Measurements from ENCODE around the gene PIP4K2A. TPM values are rescaled to one million over a fixed set of nuclear protein-coding genes. Genes with fewer than 3 reads are reported as not detected.
A peak's percentile ranks its signal among the peaks of the same experiment; 100 is the strongest.

Gene PIP4K2A
- total RNA-seq, 1 donor from 2014 or later, result 44.1 TPM

DNA sequence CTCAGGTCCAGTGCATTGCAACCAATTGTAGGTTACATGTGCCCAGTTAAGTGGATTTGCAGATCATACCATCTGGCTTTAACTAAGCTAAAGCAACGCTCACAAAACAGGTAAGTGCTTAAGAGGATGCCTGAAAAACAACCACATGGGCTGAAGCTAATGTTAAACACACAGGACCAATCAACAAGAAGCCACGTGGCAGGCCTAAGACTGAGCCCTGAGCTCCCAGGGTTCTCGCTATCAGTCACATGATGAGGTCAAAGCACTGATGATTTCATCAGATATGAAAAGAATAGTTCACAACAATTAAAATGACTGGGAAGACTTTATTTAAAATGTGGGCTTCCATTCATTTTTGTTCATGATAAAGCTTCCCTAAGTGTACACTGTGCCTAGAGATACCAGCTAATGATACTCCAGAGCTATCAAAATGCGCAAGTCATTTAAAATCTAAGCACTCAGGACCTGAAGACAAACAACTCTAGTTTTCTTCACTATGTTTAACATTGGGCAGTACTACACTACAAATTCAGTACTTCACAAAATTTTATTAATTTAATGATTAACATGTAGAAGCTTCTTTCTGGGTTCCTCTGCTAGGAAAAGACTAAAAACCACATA lies 90.6 kb downstream of the PIP4K2A start:
- TF ChIP-seq, protein P1, sequence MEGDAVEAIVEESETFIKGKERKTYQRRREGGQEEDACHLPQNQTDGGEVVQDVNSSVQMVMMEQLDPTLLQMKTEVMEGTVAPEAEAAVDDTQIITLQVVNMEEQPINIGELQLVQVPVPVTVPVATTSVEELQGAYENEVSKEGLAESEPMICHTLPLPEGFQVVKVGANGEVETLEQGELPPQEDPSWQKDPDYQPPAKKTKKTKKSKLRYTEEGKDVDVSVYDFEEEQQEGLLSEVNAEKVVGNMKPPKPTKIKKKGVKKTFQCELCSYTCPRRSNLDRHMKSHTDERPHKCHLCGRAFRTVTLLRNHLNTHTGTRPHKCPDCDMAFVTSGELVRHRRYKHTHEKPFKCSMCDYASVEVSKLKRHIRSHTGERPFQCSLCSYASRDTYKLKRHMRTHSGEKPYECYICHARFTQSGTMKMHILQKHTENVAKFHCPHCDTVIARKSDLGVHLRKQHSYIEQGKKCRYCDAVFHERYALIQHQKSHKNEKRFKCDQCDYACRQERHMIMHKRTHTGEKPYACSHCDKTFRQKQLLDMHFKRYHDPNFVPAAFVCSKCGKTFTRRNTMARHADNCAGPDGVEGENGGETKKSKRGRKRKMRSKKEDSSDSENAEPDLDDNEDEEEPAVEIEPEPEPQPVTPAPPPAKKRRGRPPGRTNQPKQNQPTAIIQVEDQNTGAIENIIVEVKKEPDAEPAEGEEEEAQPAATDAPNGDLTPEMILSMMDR (IDR thresholded peaks at IDR 0.05), result no peak
- no peak for DNase-seq (ENCODE audit: low spot score)
- H3K36me3 Mint-ChIP-seq (ENCODE audit: low read depth), result no peaks in the 10 kb centered on the region
- H3K4me3 Mint-ChIP-seq (ENCODE audit: unreplicated experiment), result no peak overlapping the region
- peaks cover 84% of the 10 kb centered on the region for H3K4me1 Mint-ChIP-seq (ENCODE audit: low read depth)
- H3K9me3 Mint-ChIP-seq (ENCODE audit: low read depth), result no peaks in the 10 kb centered on the region
- H3K27me3 Mint-ChIP-seq (ENCODE audit: low read depth), result no peaks in the 10 kb centered on the region
- peak overlapping the region; percentile 98 for H3K27ac Mint-ChIP-seq (ENCODE audit: unreplicated experiment)

DNA sequence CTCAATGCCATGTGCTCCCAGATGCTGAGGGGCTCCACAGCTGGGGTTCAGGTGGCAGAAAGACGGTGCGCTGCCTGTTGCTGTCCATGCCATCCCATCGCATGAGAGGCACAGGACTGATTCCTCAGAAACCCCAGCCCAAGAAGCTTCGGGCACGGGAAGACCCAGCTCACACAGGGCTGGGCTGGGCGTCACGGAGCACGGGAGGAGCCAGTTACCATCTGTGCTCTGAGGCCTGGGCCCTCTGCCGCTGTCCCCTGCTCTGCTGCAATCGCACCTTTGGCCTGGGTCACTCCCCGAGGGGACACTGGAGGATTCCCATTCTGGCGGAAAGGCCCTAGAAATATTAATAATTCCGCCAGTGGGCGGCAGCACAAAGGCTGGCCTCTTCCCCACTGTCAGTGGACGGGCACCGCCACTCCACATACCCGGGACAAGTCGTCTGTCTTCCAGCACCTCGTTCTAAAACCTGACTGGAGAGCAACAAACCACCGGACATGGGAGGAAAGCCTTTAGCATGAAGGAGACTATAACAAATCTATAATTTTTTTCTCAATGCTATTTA lies 92.1 kb downstream of the PIP4K2A start:
- Mint-ChIP-seq H3K4me3 (ENCODE audit: unreplicated experiment) (no peak overlapping the region), H3K36me3 (ENCODE audit: low read depth) (no peaks in the 10 kb centered on the region), H3K27ac (ENCODE audit: unreplicated experiment) (peak overlapping the region; percentile 49), H3K27me3 (ENCODE audit: low read depth) (no peaks in the 10 kb centered on the region), H3K4me1 (ENCODE audit: low read depth) (peaks cover 93% of the 10 kb centered on the region), H3K9me3 (ENCODE audit: low read depth) (no peaks in the 10 kb centered on the region)
- TF ChIP-seq, protein P1 (IDR thresholded peaks at IDR 0.05), result no peak
- no peak for DNase-seq (ENCODE audit: low spot score)

DNA sequence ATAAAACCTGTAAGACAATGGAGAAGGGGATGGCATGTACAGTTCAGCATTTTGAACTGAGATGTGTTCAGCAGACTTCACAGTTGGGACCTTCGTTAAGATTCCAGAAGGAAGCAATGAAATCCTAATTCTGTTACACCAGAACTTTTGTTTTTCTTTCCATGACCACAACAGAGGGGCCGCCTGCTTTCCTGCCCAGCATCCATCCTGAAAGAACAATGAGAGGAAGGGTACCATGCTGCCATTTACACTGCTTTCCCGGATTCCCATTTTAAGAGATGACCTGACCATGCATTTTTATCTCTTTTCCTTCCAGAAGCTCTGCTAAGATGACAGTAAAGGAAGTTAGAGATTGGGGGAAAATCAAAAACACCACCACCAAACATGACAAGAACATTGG lies 92.7 kb downstream of the PIP4K2A start:
- no peaks in the 10 kb centered on the region for H3K36me3 Mint-ChIP-seq (ENCODE audit: low read depth)
- TF ChIP-seq, protein P1 (IDR thresholded peaks at IDR 0.05), result no peak
- no peak overlapping the region for H3K4me3 Mint-ChIP-seq (ENCODE audit: unreplicated experiment)
- no peaks in the 10 kb centered on the region for H3K9me3 Mint-ChIP-seq (ENCODE audit: low read depth)
- no peak for DNase-seq (ENCODE audit: low spot score)
- no peak overlapping the region for H3K27ac Mint-ChIP-seq (ENCODE audit: unreplicated experiment)
- H3K4me1 Mint-ChIP-seq (ENCODE audit: low read depth), result peaks cover 87% of the 10 kb centered on the region
- H3K27me3 Mint-ChIP-seq (ENCODE audit: low read depth), result no peaks in the 10 kb centered on the region

GRCh38 chr10:22620929-22621328 lies 93.4 kb downstream of the PIP4K2A start:
- TF ChIP-seq, protein P1 (IDR thresholded peaks at IDR 0.05), result no peak
- H3K4me3 Mint-ChIP-seq (ENCODE audit: unreplicated experiment), result no peak overlapping the region
- no peaks in the 10 kb centered on the region for H3K36me3 Mint-ChIP-seq (ENCODE audit: low read depth)
- no peak for DNase-seq (ENCODE audit: low spot score)
- peaks cover 83% of the 10 kb centered on the region for H3K4me1 Mint-ChIP-seq (ENCODE audit: low read depth)
- peak overlapping the region; percentile 91 for H3K27ac Mint-ChIP-seq (ENCODE audit: unreplicated experiment)
- no peaks in the 10 kb centered on the region for H3K9me3 Mint-ChIP-seq (ENCODE audit: low read depth)
- H3K27me3 Mint-ChIP-seq (ENCODE audit: low read depth), result no peaks in the 10 kb centered on the region

DNA sequence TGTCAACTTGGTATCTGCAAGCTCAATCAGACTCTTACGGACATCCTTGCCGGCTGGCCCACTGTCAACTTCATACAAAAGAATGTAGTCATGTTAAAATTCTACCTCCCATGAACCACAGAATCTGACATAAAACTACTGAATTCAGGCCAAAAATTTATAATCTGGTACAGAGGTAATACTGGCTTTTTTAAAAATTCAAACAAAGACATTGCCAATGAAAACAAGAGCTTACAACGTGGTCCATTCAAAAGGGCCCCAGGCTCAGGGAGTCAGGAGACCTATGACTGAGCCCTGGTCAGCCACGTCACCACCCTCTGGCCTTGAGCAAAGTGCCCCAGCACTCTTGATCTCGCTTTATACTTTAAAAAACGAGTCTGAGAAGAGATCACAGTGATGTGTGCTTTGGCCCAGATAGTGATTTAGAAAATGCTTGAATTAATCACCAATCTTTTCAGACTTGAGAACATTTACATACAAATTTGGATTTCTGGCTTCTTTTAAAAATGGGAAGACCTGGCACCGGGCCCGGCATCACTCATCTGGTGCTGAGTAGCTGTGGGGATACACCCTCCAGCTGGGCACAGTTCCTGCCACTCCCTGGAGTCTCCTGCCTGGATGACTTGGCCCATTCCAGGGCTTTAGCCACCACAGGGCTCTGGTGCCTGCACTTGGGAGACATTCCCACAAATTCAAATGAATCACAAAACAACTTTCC lies 94.1 kb downstream of the PIP4K2A start:
- Mint-ChIP-seq H3K27ac (ENCODE audit: unreplicated experiment) (peak overlapping the region; percentile 91), H3K4me1 (ENCODE audit: low read depth) (peaks cover 83% of the 10 kb centered on the region)
- TF ChIP-seq, protein P1 (IDR thresholded peaks at IDR 0.05), result no peak

More for the DNA sequence above, 94.1 kb downstream of the PIP4K2A start:
- Mint-ChIP-seq H3K4me3 (ENCODE audit: unreplicated experiment) (peak overlapping the region; percentile 2), H3K36me3 (ENCODE audit: low read depth) (no peaks in the 10 kb centered on the region), H3K9me3 (ENCODE audit: low read depth) (no peaks in the 10 kb centered on the region), H3K27me3 (ENCODE audit: low read depth) (no peaks in the 10 kb centered on the region)
- no peak for DNase-seq (ENCODE audit: low spot score)

Measured in chondrocyte (in vitro differentiated cells).